ENCODE results near the gene PRSS38.

DNA sequence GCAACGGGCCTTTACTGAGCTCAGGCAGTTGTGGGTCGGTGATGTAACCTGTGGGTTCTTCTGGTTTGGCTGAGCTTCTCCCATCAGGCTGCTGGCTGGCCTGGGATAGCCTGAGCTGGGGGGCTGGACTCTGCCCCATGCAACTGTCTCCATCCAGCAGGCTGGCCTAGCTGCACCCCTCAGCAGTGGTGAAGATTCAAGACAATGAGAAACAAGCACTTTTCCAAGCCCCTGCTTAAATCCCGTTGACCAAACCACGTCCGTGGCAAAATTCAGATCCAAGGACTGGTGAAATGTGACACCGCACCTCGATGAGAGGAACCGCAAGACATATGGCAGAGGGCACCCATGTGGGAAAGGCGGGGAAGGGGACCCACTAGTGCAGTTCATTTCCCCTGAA lies 25.6 kb downstream of the PRSS38 start:
- TF ChIP-seq JUNB (IDR thresholded peaks at IDR 0.05; ENCODE audit: unreplicated experiment) (no peak), POLR2AphosphoS5 (IDR thresholded peaks at IDR 0.05; ENCODE audit: low read depth) (no peak), ZNF114 (CRISPR knock-in tag; IDR thresholded peaks at IDR 0.05) (no peak), EZH2phosphoT487 (IDR thresholded peaks at IDR 0.05; ENCODE audit: unreplicated experiment) (no peak), CREB1 (CRISPR knock-in tag; IDR thresholded peaks at IDR 0.05; ENCODE audit: low read depth) (no peak), EZH2 (IDR thresholded peaks at IDR 0.05; ENCODE audit: low read depth, unreplicated experiment) (no peak), NANOG (IDR thresholded peaks at IDR 0.05; ENCODE audit: borderline replicate concordance) (no peak), ZNF331 (CRISPR knock-in tag; IDR thresholded peaks at IDR 0.05; ENCODE audit: low read depth) (no peak), STAT1 (IDR thresholded peaks at IDR 0.05; ENCODE audit: unreplicated experiment) (no peak)
- TF ChIP-seq, protein P1, sequence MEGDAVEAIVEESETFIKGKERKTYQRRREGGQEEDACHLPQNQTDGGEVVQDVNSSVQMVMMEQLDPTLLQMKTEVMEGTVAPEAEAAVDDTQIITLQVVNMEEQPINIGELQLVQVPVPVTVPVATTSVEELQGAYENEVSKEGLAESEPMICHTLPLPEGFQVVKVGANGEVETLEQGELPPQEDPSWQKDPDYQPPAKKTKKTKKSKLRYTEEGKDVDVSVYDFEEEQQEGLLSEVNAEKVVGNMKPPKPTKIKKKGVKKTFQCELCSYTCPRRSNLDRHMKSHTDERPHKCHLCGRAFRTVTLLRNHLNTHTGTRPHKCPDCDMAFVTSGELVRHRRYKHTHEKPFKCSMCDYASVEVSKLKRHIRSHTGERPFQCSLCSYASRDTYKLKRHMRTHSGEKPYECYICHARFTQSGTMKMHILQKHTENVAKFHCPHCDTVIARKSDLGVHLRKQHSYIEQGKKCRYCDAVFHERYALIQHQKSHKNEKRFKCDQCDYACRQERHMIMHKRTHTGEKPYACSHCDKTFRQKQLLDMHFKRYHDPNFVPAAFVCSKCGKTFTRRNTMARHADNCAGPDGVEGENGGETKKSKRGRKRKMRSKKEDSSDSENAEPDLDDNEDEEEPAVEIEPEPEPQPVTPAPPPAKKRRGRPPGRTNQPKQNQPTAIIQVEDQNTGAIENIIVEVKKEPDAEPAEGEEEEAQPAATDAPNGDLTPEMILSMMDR (conservative IDR thresholded peaks at IDR 0.05; ENCODE audit: low read depth in 2 of 2) = no peak
- TF ChIP-seq, protein P2, sequence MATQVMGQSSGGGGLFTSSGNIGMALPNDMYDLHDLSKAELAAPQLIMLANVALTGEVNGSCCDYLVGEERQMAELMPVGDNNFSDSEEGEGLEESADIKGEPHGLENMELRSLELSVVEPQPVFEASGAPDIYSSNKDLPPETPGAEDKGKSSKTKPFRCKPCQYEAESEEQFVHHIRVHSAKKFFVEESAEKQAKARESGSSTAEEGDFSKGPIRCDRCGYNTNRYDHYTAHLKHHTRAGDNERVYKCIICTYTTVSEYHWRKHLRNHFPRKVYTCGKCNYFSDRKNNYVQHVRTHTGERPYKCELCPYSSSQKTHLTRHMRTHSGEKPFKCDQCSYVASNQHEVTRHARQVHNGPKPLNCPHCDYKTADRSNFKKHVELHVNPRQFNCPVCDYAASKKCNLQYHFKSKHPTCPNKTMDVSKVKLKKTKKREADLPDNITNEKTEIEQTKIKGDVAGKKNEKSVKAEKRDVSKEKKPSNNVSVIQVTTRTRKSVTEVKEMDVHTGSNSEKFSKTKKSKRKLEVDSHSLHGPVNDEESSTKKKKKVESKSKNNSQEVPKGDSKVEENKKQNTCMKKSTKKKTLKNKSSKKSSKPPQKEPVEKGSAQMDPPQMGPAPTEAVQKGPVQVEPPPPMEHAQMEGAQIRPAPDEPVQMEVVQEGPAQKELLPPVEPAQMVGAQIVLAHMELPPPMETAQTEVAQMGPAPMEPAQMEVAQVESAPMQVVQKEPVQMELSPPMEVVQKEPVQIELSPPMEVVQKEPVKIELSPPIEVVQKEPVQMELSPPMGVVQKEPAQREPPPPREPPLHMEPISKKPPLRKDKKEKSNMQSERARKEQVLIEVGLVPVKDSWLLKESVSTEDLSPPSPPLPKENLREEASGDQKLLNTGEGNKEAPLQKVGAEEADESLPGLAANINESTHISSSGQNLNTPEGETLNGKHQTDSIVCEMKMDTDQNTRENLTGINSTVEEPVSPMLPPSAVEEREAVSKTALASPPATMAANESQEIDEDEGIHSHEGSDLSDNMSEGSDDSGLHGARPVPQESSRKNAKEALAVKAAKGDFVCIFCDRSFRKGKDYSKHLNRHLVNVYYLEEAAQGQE (IDR thresholded peaks at IDR 0.05; ENCODE audit: unreplicated experiment) = no peak
- TF ChIP-seq, protein P3, sequence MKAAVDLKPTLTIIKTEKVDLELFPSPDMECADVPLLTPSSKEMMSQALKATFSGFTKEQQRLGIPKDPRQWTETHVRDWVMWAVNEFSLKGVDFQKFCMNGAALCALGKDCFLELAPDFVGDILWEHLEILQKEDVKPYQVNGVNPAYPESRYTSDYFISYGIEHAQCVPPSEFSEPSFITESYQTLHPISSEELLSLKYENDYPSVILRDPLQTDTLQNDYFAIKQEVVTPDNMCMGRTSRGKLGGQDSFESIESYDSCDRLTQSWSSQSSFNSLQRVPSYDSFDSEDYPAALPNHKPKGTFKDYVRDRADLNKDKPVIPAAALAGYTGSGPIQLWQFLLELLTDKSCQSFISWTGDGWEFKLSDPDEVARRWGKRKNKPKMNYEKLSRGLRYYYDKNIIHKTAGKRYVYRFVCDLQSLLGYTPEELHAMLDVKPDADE (IDR thresholded peaks at IDR 0.05) = no peak
- TF ChIP-seq, protein P4, sequence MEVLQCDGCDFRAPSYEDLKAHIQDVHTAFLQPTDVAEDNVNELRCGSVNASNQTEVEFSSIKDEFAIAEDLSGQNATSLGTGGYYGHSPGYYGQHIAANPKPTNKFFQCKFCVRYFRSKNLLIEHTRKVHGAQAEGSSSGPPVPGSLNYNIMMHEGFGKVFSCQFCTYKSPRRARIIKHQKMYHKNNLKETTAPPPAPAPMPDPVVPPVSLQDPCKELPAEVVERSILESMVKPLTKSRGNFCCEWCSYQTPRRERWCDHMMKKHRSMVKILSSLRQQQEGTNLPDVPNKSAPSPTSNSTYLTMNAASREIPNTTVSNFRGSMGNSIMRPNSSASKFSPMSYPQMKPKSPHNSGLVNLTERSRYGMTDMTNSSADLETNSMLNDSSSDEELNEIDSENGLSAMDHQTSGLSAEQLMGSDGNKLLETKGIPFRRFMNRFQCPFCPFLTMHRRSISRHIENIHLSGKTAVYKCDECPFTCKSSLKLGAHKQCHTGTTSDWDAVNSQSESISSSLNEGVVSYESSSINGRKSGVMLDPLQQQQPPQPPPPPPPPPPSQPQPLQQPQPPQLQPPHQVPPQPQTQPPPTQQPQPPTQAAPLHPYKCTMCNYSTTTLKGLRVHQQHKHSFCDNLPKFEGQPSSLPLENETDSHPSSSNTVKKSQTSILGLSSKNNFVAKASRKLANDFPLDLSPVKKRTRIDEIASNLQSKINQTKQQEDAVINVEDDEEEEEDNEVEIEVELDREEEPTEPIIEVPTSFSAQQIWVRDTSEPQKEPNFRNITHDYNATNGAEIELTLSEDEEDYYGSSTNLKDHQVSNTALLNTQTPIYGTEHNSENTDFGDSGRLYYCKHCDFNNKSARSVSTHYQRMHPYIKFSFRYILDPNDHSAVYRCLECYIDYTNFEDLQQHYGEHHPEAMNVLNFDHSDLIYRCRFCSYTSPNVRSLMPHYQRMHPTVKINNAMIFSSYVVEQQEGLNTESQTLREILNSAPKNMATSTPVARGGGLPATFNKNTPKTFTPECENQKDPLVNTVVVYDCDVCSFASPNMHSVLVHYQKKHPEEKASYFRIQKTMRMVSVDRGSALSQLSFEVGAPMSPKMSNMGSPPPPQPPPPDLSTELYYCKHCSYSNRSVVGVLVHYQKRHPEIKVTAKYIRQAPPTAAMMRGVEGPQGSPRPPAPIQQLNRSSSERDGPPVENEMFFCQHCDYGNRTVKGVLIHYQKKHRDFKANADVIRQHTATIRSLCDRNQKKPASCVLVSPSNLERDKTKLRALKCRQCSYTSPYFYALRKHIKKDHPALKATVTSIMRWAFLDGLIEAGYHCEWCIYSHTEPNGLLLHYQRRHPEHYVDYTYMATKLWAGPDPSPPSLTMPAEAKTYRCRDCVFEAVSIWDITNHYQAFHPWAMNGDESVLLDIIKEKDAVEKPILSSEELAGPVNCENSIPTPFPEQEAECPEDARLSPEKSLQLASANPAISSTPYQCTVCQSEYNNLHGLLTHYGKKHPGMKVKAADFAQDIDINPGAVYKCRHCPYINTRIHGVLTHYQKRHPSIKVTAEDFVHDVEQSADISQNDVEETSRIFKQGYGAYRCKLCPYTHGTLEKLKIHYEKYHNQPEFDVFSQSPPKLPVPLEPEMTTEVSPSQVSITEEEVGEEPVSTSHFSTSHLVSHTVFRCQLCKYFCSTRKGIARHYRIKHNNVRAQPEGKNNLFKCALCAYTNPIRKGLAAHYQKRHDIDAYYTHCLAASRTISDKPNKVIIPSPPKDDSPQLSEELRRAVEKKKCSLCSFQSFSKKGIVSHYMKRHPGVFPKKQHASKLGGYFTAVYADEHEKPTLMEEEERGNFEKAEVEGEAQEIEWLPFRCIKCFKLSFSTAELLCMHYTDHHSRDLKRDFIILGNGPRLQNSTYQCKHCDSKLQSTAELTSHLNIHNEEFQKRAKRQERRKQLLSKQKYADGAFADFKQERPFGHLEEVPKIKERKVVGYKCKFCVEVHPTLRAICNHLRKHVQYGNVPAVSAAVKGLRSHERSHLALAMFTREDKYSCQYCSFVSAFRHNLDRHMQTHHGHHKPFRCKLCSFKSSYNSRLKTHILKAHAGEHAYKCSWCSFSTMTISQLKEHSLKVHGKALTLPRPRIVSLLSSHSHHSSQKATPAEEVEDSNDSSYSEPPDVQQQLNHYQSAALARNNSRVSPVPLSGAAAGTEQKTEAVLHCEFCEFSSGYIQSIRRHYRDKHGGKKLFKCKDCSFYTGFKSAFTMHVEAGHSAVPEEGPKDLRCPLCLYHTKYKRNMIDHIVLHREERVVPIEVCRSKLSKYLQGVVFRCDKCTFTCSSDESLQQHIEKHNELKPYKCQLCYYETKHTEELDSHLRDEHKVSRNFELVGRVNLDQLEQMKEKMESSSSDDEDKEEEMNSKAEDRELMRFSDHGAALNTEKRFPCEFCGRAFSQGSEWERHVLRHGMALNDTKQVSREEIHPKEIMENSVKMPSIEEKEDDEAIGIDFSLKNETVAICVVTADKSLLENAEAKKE (CRISPR knock-in tag; IDR thresholded peaks at IDR 0.05) = no peak
